DOHH2 (cell line): ENCODE data around the gene SLC26A1.

Experiments used
- CTCF ChIP-seq: fragments of 200-600 bp; sonication (generic); IDR thresholded peaks from one replicate; pipeline ENCODE4 v1.5.1; 2014; ENCODE audit warnings: antibody characterized with exemption, mild to moderate bottlenecking, low read depth, low read length; ENCODE audit not compliant: poor library complexity, severe bottlenecking
- EZH2phosphoT487 ChIP-seq: fragments of 200-600 bp; sonication (generic); IDR thresholded peaks from 2 replicates; pipeline ENCODE4 v1.6.1; 2017; ENCODE audit warnings: borderline replicate concordance, mild to moderate bottlenecking, antibody characterized with exemption, low read length, moderate library complexity, mixed read lengths

GRCh38 chr4:1022051-1022738, 29.0 kb upstream of the SLC26A1 start:
- TF ChIP-seq CTCF (no peak), EZH2phosphoT487 (no peak)
